HepG2 (cell line): ENCODE measurements around the gene RARA. TPM values are rescaled to one million over a fixed set of nuclear protein-coding genes. Genes with fewer than 3 reads are reported as not detected.

Experiments used
- ATRX ChIP-seq: sonication (generic); formaldehyde crosslinking; IDR thresholded peaks from 2 replicates; pipeline ENCODE4 v1.4.0; 2020; ENCODE audit warnings: missing genetic modification reagents, borderline replicate concordance
- CCDC6 ChIP-seq: sonication (generic); formaldehyde crosslinking; IDR thresholded peaks from 2 replicates; pipeline ENCODE4 v1.8.1; 2022; ENCODE audit warnings: mild to moderate bottlenecking, missing genetic modification reagents, moderate library complexity
- CEBPG ChIP-seq: IDR thresholded peaks from 2 replicates; pipeline ENCODE4 v1.6.1; 2016
- CENPT ChIP-seq: sonication (generic); formaldehyde crosslinking; IDR thresholded peaks from 2 replicates; pipeline ENCODE4 v1.8.0; 2022; ENCODE audit warnings: low read depth, mild to moderate bottlenecking, moderate library complexity, missing genetic modification reagents
- ERF ChIP-seq: IDR thresholded peaks from 2 replicates; pipeline ENCODE4 v1.6.1; 2018; ENCODE audit warnings: missing biosample characterization, missing genetic modification reagents
- FOXM1 ChIP-seq: sonication (generic); formaldehyde crosslinking; IDR thresholded peaks from 2 replicates; pipeline ENCODE4 v1.5.0; 2020; ENCODE audit warnings: missing genetic modification reagents
- GPN1 ChIP-seq: sonication (generic); formaldehyde crosslinking; IDR thresholded peaks from 2 replicates; pipeline ENCODE4 v1.5.1; 2020; ENCODE audit warnings: missing genetic modification reagents, borderline replicate concordance
- HNRNPLL ChIP-seq: fragments of 200-400 bp; formaldehyde crosslinking; IDR thresholded peaks from 2 replicates; pipeline ENCODE4 v1.6.1; 2017; ENCODE audit warnings: mild to moderate bottlenecking, low read depth, low read length; ENCODE audit not compliant: poor library complexity, severe bottlenecking
- JUNB ChIP-seq: sonication (generic); formaldehyde crosslinking; IDR thresholded peaks from 2 replicates; pipeline ENCODE4 v1.8.0; 2022; ENCODE audit warnings: missing genetic modification reagents, mild to moderate bottlenecking, borderline replicate concordance
- KAT8 ChIP-seq: IDR thresholded peaks from 2 replicates; pipeline ENCODE4 v1.6.1; 2016; ENCODE audit warnings: missing genetic modification reagents, missing compliant biosample characterization
- MEIS1 ChIP-seq: sonication (generic); formaldehyde crosslinking; IDR thresholded peaks from 2 replicates; pipeline ENCODE4 v1.9.0; 2021; ENCODE audit warnings: mild to moderate bottlenecking, missing genetic modification reagents, moderate library complexity, borderline replicate concordance
- MTA1 ChIP-seq: sonication (generic); formaldehyde crosslinking; IDR thresholded peaks from 2 replicates; pipeline ENCODE4 v1.4.0; 2020; ENCODE audit warnings: missing genetic modification reagents, mild to moderate bottlenecking, borderline replicate concordance
- NFKB2 ChIP-seq: sonication (generic); formaldehyde crosslinking; IDR thresholded peaks from 2 replicates; pipeline ENCODE4 v1.4.0; 2020; ENCODE audit warnings: missing genetic modification reagents, borderline replicate concordance
- PHF20 ChIP-seq: sonication (generic); formaldehyde crosslinking; IDR thresholded peaks from 2 replicates; pipeline ENCODE4 v1.5.0; 2020; ENCODE audit warnings: mild to moderate bottlenecking, missing genetic modification reagents
- SIX1 ChIP-seq: sonication (generic); formaldehyde crosslinking; IDR thresholded peaks from 2 replicates; pipeline ENCODE4 v1.4.0; 2020; ENCODE audit warnings: missing genetic modification reagents, borderline replicate concordance
- TOE1 ChIP-seq: sonication (generic); formaldehyde crosslinking; IDR thresholded peaks from 2 replicates; pipeline ENCODE4 v1.4.0; 2020; ENCODE audit warnings: mild to moderate bottlenecking, missing genetic modification reagents
- TP53 ChIP-seq: sonication (generic); formaldehyde crosslinking; conservative IDR thresholded peaks from 2 replicates; pipeline ENCODE4 v1.4.0; 2020; ENCODE audit warnings: missing genetic modification reagents
- ZBTB7B ChIP-seq: sonication (generic); formaldehyde crosslinking; IDR thresholded peaks from 2 replicates; pipeline ENCODE4 v1.4.0; 2020; ENCODE audit warnings: missing genetic modification reagents
- ZNF124 ChIP-seq: sonication (generic); formaldehyde crosslinking; IDR thresholded peaks from 2 replicates; pipeline ENCODE4 v1.4.0; 2020; ENCODE audit warnings: missing genetic modification reagents
- ZNF234 ChIP-seq: sonication (generic); formaldehyde crosslinking; conservative IDR thresholded peaks from 2 replicates; pipeline ENCODE4 v1.5.1; 2020; ENCODE audit warnings: mild to moderate bottlenecking, missing genetic modification reagents
- ZNF235 ChIP-seq: sonication (generic); formaldehyde crosslinking; IDR thresholded peaks from 2 replicates; pipeline ENCODE4 v1.8.1; 2023; ENCODE audit warnings: mild to moderate bottlenecking, missing genetic modification reagents, borderline replicate concordance
- ZNF263 ChIP-seq: sonication (generic); formaldehyde crosslinking; IDR thresholded peaks from 2 replicates; pipeline ENCODE4 v1.4.0; 2020; ENCODE audit warnings: missing genetic modification reagents
- ZNF329 ChIP-seq: sonication (generic); formaldehyde crosslinking; IDR thresholded peaks from 2 replicates; pipeline ENCODE4 v1.9.0; 2021; ENCODE audit warnings: low read depth, mild to moderate bottlenecking, missing genetic modification reagents
- ZNF501 ChIP-seq: sonication (generic); formaldehyde crosslinking; IDR thresholded peaks from 2 replicates; pipeline ENCODE4 v1.5.1; 2020; ENCODE audit warnings: mild to moderate bottlenecking, moderate library complexity, missing genetic modification reagents
- polyA plus RNA-seq, 8 experiments: library from polyadenylated mRNA; depleted of rRNA in 3 of 8; stranded (reverse) in 7 of 8; unstranded in 1 of 8; fragments of >200 nt; fragmentation: Illumina TruSeq in 4 of 8; extraction: Trizol in 4 of 8; gene quantifications; 2 replicates each; pipeline versions ENCODE4 v1.2.1 to v1.2.3, GENCODE V29; 2011 to 2016; ENCODE audit warnings: low read depth in 4 of 8, missing spikeins in 1 of 8, mixed read lengths in 1 of 8; ENCODE audit not compliant: insufficient read depth in 1 of 8
- total RNA-seq, 5 experiments: library from RNA; depleted of rRNA; stranded (reverse); fragments of >200 nt; fragmentation: Illumina TruSeq; extraction: Trizol; gene quantifications; 2 replicates each; pipeline ENCODE4 v1.2.3, GENCODE V29; 2016; ENCODE audit warnings: low read depth in 1 of 5
- TF ChIP-seq, protein P1 (sequence below): sonication (generic); formaldehyde crosslinking; IDR thresholded peaks from 2 replicates; pipeline ENCODE4 v1.5.0; 2020; ENCODE audit warnings: mild to moderate bottlenecking, missing genetic modification reagents, borderline replicate concordance
- TF ChIP-seq, protein P2 (sequence below): IDR thresholded peaks from 2 replicates; pipeline ENCODE4 v1.6.1; 2016; ENCODE audit warnings: mild to moderate bottlenecking

Gene RARA
- total and polyA plus RNA-seq, 2 of the 13 experiments (the other 11 are each of a cell fraction or from before 2014, with no cell fraction given): 6.4 to 8.6 TPM

DNA sequence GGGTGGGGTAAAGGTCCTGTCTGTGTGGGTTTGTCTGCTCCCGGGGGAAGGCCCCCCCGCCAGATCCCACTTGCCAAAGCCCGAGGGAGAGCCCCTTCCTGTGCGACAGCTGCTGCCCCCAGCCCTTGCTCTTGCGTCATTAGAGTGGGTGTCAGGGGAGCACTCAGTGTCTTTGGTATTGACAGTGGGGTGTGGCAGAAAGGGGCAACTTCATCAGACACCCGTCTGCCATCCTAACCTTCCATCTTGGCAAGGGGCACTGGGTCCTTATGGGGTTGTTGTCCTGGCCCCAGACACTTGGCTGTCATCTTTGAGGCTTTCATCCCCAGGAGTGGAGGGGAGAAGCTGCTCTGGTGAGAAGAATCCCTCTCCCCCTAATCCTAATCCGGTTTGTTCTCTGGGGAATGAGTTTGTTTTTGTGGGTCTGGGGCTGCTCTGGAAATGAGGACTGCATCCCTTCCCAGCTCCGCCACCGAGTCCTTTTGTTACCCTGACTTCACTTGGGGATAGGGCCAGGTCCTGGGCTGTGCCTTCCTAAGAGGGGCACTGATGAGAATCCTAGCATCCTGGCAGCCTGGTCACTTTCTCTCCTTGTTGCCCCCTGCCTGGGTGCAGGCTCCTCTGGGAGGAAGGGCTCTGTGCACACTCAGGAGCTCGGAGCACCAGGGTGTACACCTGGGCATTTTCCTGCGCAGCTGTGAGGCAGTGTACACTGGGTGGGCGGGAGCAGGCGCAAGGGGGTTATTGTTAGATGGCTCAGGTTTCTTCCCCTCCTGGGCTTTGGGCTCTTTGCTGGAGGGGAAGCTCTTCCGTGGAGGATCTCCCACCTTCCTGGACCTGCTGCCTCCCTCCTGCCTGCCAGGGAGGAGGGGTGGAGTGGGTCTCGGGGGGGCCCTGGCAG, 34.5 kb downstream of the RARA start (continued):
- TF ChIP-seq, protein P1, sequence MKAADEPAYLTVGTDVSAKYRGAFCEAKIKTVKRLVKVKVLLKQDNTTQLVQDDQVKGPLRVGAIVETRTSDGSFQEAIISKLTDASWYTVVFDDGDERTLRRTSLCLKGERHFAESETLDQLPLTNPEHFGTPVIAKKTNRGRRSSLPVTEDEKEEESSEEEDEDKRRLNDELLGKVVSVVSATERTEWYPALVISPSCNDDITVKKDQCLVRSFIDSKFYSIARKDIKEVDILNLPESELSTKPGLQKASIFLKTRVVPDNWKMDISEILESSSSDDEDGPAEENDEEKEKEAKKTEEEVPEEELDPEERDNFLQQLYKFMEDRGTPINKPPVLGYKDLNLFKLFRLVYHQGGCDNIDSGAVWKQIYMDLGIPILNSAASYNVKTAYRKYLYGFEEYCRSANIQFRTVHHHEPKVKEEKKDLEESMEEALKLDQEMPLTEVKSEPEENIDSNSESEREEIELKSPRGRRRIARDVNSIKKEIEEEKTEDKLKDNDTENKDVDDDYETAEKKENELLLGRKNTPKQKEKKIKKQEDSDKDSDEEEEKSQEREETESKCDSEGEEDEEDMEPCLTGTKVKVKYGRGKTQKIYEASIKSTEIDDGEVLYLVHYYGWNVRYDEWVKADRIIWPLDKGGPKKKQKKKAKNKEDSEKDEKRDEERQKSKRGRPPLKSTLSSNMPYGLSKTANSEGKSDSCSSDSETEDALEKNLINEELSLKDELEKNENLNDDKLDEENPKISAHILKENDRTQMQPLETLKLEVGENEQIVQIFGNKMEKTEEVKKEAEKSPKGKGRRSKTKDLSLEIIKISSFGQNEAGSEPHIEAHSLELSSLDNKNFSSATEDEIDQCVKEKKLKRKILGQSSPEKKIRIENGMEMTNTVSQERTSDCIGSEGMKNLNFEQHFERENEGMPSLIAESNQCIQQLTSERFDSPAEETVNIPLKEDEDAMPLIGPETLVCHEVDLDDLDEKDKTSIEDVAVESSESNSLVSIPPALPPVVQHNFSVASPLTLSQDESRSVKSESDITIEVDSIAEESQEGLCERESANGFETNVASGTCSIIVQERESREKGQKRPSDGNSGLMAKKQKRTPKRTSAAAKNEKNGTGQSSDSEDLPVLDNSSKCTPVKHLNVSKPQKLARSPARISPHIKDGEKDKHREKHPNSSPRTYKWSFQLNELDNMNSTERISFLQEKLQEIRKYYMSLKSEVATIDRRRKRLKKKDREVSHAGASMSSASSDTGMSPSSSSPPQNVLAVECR (CRISPR knock-in tag): 0 out of 2 replicates have a peak, but pooled peaks have one; percentile 12
- TF ChIP-seq PHF20 (CRISPR knock-in tag): no peak
- TF ChIP-seq JUNB (CRISPR knock-in tag): no peak
- no peak for TF ChIP-seq FOXM1 (CRISPR knock-in tag)
- peak; percentile 65; the same call in 1 of the 2 replicates for TF ChIP-seq MEIS1 (CRISPR knock-in tag)
- TF ChIP-seq ERF (CRISPR knock-in tag): no peak
- TF ChIP-seq CEBPG (CRISPR knock-in tag): peak; percentile 48; the same call in 1 of the 2 replicates
- TF ChIP-seq TOE1 (CRISPR knock-in tag): no peak
- TF ChIP-seq KAT8: no peak
- TF ChIP-seq CCDC6 (CRISPR knock-in tag): 0 out of 2 replicates have a peak, but pooled peaks have one; percentile 11
- peak; percentile 70; the same call in 1 of the 2 replicates for TF ChIP-seq MTA1
- TF ChIP-seq HNRNPLL: no peak
- TF ChIP-seq CENPT (CRISPR knock-in tag): no peak
- TF ChIP-seq ZNF124 (CRISPR knock-in tag): no peak
- TF ChIP-seq SIX1 (CRISPR knock-in tag): no peak
- TF ChIP-seq ATRX: no peak
- no peak for TF ChIP-seq NFKB2 (CRISPR knock-in tag)
- no peak for TF ChIP-seq TP53 (CRISPR knock-in tag)
- no peak for TF ChIP-seq ZBTB7B
- peak; percentile 79 for TF ChIP-seq ZNF263 (CRISPR knock-in tag)
- no peak for TF ChIP-seq ZNF329 (CRISPR knock-in tag)
- TF ChIP-seq ZNF235: no peak
- no peak for TF ChIP-seq ZNF234
- no peak for TF ChIP-seq ZNF501 (CRISPR knock-in tag)
- TF ChIP-seq, protein P2, sequence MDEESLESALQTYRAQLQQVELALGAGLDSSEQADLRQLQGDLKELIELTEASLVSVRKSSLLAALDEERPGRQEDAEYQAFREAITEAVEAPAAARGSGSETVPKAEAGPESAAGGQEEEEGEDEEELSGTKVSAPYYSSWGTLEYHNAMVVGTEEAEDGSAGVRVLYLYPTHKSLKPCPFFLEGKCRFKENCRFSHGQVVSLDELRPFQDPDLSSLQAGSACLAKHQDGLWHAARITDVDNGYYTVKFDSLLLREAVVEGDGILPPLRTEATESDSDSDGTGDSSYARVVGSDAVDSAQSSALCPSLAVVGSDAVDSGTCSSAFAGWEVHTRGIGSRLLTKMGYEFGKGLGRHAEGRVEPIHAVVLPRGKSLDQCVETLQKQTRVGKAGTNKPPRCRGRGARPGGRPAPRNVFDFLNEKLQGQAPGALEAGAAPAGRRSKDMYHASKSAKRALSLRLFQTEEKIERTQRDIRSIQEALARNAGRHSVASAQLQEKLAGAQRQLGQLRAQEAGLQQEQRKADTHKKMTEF (CRISPR knock-in tag): no peak
- no peak for TF ChIP-seq GPN1 (CRISPR knock-in tag)
